Calu3 (cell line): Measurements from ENCODE around the gene SCAMP2. TPM values are rescaled to one million over a fixed set of nuclear protein-coding genes. Genes with fewer than 3 reads are reported as not detected.

Experiments
- BruUV-seq: library from RNA; stranded (reverse); fragments of 400-500 nt; replicated peaks from 2 replicates; lab custom pipeline; 2021; lab: Mats Ljungman, UMichigan
- CTCF ChIA-PET: fragments of 300-600 bp; sonication (Branson Sonifier 250); formaldehyde crosslinking; loops from one replicate; lab custom pipeline; 2022; ENCODE audit warnings: antibody characterized with exemption; lab: Charles Lee
- DNase-seq: peaks from one replicate; pipeline ENCODE4 v3.0.0; 2022
- H3K27ac Mint-ChIP-seq: one replicate; pipeline ENCODE4 v1.8.0; 2022; ENCODE audit warnings: mixed read lengths; ENCODE audit not compliant: unreplicated experiment
- H3K27me3 Mint-ChIP-seq: one replicate; pipeline ENCODE4 v1.8.0; 2022; ENCODE audit warnings: mixed read lengths; ENCODE audit not compliant: unreplicated experiment
- H3K36me3 Mint-ChIP-seq: one replicate; pipeline ENCODE4 v1.8.0; 2022; ENCODE audit warnings: mild to moderate bottlenecking, moderate library complexity, mixed read lengths; ENCODE audit not compliant: insufficient read depth, unreplicated experiment
- H3K4me1 Mint-ChIP-seq: one replicate; pipeline ENCODE4 v1.8.0; 2022; ENCODE audit warnings: mild to moderate bottlenecking, low read depth, mixed read lengths; ENCODE audit not compliant: unreplicated experiment
- H3K4me3 Mint-ChIP-seq: one replicate; pipeline ENCODE4 v1.8.0; 2022; ENCODE audit warnings: mild to moderate bottlenecking, low read depth, moderate library complexity, mixed read lengths; ENCODE audit not compliant: unreplicated experiment
- H3K9me3 Mint-ChIP-seq: one replicate; pipeline ENCODE4 v1.8.0; 2022; ENCODE audit warnings: low read depth, mixed read lengths; ENCODE audit not compliant: unreplicated experiment
- intact Hi-C: fragments of 100-400 bp; cut with micrococcal nuclease; formaldehyde crosslinking; loops from one replicate; pipeline ENCODE4 v1.10.0; 2022; ENCODE audit not compliant: unreplicated experiment
- total RNA-seq: library from RNA; stranded (reverse); gene quantifications from 2 replicates; pipeline ENCODE4 v1.2.3, GENCODE V29; 2022
- TF ChIP-seq, protein P1 (sequence below): fragments of 200-600 bp; IDR thresholded peaks from one replicate; pipeline ENCODE4 v1.8.0; 2022; ENCODE audit warnings: antibody characterized with exemption; ENCODE audit not compliant: unreplicated experiment

Gene SCAMP2
- total RNA-seq, 1 experiment from 2014 or later: 114 TPM

GRCh38 chr15:74857671-74858368 is 15.3 kb downstream of the SCAMP2 start:
- TF ChIP-seq, protein P1, sequence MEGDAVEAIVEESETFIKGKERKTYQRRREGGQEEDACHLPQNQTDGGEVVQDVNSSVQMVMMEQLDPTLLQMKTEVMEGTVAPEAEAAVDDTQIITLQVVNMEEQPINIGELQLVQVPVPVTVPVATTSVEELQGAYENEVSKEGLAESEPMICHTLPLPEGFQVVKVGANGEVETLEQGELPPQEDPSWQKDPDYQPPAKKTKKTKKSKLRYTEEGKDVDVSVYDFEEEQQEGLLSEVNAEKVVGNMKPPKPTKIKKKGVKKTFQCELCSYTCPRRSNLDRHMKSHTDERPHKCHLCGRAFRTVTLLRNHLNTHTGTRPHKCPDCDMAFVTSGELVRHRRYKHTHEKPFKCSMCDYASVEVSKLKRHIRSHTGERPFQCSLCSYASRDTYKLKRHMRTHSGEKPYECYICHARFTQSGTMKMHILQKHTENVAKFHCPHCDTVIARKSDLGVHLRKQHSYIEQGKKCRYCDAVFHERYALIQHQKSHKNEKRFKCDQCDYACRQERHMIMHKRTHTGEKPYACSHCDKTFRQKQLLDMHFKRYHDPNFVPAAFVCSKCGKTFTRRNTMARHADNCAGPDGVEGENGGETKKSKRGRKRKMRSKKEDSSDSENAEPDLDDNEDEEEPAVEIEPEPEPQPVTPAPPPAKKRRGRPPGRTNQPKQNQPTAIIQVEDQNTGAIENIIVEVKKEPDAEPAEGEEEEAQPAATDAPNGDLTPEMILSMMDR: no peak
- Mint-ChIP-seq H3K9me3 (no peaks in the 10 kb centered on the region), H3K27me3 (no peaks in the 10 kb centered on the region), H3K4me1 (peaks cover 30% of the 10 kb centered on the region), H3K27ac (no peak overlapping the region), H3K4me3 (no peak overlapping the region), H3K36me3 (peaks cover 24% of the 10 kb centered on the region)
- CTCF ChIA-PET: interaction anchor here (0.9 to 1.7 kb wide), 3 partner anchors 10 to 44 kb away, joined by 3 to 7 read pairs (median 6); partner anchors contain the start of gene ULK3
- intact Hi-C loops: no loop called here
- BruUV-seq: no TSS peak
- no peak for DNase-seq

GRCh38 chr15:74857082-74857655 is 16.0 kb downstream of the SCAMP2 start:
- TF ChIP-seq, protein P1: no peak
- Mint-ChIP-seq H3K27me3 (no peaks in the 10 kb centered on the region), H3K9me3 (no peaks in the 10 kb centered on the region), H3K36me3 (peaks cover 24% of the 10 kb centered on the region), H3K4me1 (peaks cover 30% of the 10 kb centered on the region), H3K27ac (peak overlapping the region; percentile 41), H3K4me3 (no peak overlapping the region)
- intact Hi-C loops: no loop called here
- no TSS peak for BruUV-seq
- DNase-seq: no peak
- CTCF ChIA-PET: interaction anchor here (1.6 to 1.7 kb wide), 2 partner anchors 11 to 15 kb away, joined by 3 to 6 read pairs; partner anchors contain the start of gene ULK3

- Mint-ChIP-seq H3K27me3 (no peaks in the 10 kb centered on the region), H3K4me3 (no peak overlapping the region), H3K36me3 (peaks cover 27% of the 10 kb centered on the region), H3K9me3 (no peaks in the 10 kb centered on the region), H3K4me1 (peaks cover 30% of the 10 kb centered on the region), H3K27ac (peak overlapping the region; percentile 41)
- no peak for DNase-seq
- CTCF ChIA-PET: interaction anchor here (0.7 to 1.6 kb wide), 2 partner anchors 14 to 76 kb away, joined by 3 to 5 read pairs; partner anchors contain the start of gene ULK3
- BruUV-seq: no TSS peak
- intact Hi-C loops: no loop called here
- TF ChIP-seq, protein P1: no peak
Observed at GRCh38 chr15:74856537-74856936, 16.6 kb downstream of the SCAMP2 start.

GRCh38 chr15:74855857-74856256 is 17.3 kb downstream of the SCAMP2 start:
- no peak overlapping the region for H3K27ac Mint-ChIP-seq
- peaks cover 24% of the 10 kb centered on the region for H3K36me3 Mint-ChIP-seq
- DNase-seq: no peak
- H3K4me1 Mint-ChIP-seq: peaks cover 30% of the 10 kb centered on the region
- H3K27me3 Mint-ChIP-seq: no peaks in the 10 kb centered on the region
- no TSS peak for BruUV-seq
- intact Hi-C loops: no loop called here
- TF ChIP-seq, protein P1: no peak
- CTCF ChIA-PET: interaction anchor here (0.7 kb wide), 2 partner anchors 64 to 77 kb away, joined by 5 to 7 read pairs; no protein-coding TSS in a partner anchor
- H3K4me3 Mint-ChIP-seq: no peak overlapping the region
- H3K9me3 Mint-ChIP-seq: no peaks in the 10 kb centered on the region
